ENCODE measurements around the gene AOC3.

GRCh38 chr17:42880776-42881310 is 29.8 kb downstream of the AOC3 start:
- TF ChIP-seq POLR2A (IDR thresholded peaks at IDR 0.05) (no peak), CTCF (IDR thresholded peaks at IDR 0.05) (no peak)

Measured in esophagus squamous epithelium (tissue), 4 donors.